GM19043 (cell line): ENCODE results near the gene MTARC2.

Experiments
- ATAC-seq: cut with Tn5 transposase; IDR thresholded peaks from one replicate; pipeline ENCODE4 v1.9.1; 2021; ENCODE audit warnings: low read depth; ENCODE audit not compliant: unreplicated experiment

The MTARC2 gene

GRCh38 chr1:220797044-220797443, 48.9 kb downstream of the MTARC2 start:
- no peak for ATAC-seq

DNA sequence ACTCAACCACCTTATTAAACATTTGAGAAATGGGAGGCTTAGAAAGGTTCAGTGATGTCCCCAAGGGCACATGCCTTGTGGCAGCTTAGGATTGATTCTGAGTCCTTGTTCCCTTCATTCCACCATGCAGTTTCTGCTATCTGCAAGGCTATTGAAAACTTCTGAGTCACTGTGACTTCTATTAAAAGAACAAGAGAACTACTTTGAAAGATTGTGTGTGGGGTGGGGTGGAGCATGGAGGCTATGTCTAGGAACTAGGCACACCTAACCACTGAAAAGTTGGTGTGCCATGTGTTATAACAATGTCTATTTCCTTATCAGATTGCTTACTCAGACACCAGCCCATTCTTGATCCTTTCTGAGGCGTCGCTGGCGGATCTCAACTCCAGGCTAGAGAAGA, 49.4 kb downstream of the MTARC2 start:
- ATAC-seq: no peak

- ATAC-seq: no peak
These were observed 50.2 kb downstream of the MTARC2 start for GRCh38 chr1:220798338-220798737.

DNA sequence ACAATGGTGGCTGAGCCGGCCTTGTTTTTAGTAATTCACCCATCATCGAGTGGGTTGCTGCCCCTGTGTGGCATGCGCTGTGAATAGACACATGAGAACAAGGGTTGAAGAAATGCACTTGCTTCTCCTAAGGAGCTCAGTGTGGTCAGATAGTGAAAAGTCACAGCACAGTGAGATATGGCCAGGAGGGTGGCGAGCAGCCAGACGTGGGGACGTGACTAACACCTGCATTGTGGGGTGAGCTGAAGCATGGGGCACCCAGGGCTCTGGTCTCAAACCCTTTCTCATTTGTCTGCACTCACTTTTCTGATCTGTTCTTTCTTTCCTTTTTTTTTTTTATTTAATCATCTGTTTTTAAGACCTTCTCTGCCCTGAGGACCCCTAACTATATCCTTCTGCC, 52.1 kb downstream of the MTARC2 start:
- ATAC-seq: no peak

GRCh38 chr1:220803401-220804201, 55.5 kb downstream of the MTARC2 start:
- no peak for ATAC-seq

DNA sequence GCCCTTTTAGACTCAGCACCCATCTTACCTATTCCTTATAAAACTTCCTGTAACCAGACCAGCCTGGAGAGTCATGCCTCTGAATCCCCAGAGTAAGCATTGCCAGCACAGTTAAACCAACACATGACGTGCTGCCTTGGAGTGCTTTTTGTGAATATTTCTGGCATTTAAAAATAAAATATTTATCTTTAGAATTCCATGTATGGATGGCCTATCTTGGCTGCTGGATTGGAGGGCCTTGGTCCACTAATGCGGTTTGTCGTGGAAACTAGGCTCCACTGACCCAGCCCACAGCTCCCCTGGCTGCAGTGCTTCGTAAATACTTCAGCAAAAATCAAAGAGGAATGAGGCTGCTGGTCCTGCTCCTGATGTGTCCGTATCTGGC, 56.1 kb downstream of the MTARC2 start:
- no peak for ATAC-seq

DNA sequence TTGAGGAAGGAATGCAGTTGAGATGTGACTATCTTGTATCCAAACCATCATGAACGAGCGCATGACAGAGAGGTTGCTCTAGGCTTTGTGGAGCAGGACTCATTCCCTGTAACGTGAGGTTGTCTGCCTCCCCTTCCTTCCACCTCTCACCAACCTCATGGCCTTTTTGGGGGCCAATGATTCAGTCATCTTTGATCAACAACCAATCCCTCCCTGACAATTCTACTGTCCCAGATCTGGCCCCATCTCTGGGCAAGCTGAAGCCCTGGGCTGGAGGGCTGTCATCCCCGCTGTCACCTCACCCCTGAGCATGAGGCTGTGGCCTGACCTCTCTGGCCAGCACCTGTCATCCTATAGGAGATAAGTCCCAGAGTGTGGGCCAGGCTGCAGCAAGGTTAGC, 58.3 kb downstream of the MTARC2 start:
- ATAC-seq: no peak

DNA sequence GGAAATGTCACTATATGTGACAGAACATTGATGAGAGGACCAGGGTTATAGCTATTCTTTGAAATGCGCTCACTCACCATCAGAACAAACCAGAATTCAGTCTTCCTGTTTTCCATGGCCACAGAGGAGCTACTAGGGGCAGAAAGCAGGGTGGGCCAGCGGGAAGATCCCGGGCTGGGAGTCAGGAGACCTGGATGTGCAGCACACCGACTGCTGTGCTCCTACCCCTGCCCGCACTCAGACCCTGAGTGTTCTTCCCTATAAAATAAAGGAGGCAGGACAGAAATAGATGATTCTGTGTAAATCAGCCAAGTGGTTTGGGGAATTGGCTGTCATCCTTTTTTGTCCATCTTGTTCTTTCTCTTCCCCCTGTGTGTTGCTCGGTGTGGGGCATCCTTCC, 59.6 kb downstream of the MTARC2 start:
- ATAC-seq: no peak

DNA sequence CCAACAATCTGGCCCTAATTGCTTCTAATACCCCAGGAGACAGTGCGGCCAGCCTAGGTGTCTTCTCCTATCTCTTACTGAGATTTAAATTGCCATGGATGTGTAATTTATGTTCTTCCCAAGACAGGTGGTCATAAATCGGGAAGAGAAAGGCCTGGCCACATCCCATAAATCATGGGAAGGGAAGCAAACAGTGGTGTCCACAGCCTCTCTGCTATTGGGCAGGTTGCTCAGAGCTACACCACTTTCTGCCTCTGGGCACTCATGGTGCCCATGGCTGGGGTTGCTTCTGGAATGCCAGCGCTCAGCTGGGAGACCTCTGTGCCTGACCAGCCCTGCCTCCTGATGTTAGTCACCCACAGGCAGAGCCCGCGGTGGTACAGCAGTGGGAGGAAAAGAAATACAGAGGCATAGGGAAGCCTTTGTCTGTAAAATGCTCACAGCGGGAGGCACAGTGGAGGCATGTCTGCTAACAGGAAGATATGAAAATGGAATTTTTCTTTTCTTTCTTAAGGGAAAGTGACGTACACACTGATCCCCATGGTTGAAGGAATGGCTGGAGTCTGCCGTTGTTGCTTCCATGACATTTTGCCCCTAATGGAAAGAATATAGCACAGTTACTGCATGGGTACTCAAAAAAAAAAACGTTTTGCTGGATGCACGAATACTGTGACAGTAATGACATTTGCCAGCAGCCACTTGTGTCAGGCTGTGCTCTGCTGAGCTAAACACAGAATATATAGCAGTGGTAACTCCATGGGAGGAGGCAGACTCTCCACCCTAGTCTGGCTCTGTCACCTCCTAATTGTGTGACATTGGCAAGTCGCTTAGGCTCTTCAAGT, 60.4 kb downstream of the MTARC2 start:
- no peak for ATAC-seq

DNA sequence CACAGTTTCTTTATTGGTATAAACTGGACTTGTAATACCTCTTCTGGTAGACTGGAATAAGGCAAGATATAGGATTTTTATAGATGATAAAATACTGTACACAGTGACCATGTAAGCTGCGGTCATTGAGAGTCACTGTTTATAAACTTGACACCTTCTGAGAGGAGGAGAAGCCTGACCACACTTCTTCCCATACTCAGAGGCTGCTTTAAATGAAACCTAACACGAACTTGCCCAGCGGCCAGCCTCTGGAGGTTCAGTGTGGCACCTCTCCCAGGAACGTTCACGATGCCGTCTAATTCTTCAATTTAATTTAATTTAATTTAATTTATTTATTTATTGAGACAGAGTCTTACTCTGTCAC, 61.0 kb downstream of the MTARC2 start:
- no peak for ATAC-seq

GRCh38 chr1:220809704-220810103, 61.6 kb downstream of the MTARC2 start:
- ATAC-seq: no peak

- ATAC-seq: peak; percentile 91
These were observed 62.1 kb downstream of the MTARC2 start for GRCh38 chr1:220810179-220810653.

DNA sequence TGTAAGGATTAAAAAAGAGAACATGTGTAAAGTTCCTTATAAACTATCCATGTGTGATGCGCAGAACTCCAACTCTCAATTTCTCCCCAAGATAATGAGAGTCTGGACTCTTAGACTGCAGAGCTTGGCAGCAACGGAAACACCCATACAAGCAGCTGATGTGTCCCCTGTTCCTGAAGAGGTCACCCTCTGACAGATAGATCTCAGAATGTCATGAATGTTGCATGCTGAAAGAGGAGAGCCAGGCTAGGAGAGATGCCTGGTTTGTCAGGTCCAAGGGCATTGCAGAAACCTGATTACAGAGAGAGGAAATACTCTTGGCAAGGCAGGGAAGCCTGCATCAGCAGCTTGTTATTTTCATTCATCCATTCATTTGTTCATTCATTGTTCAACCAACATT, 62.8 kb downstream of the MTARC2 start:
- no peak for ATAC-seq

DNA sequence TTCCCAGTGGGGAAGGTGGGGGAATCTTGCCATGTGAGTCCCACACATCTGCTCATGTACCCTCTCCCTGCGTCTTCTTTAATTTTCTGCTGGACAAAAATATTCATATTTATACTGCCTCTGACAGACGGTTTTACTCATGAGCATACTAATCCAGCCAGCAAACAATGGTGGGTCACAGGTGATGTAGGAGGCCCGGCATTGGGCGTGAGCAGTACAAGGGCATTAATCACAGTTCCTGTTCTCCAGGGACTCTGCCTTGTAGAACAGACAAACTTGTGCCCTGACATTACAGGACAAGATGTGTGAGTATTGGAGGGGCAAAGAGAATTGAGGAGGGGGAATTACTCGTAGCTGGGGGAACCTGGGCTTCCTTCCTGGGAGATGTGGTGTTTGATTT, 63.6 kb downstream of the MTARC2 start:
- no peak for ATAC-seq

GRCh38 chr1:220812308-220812707, 64.2 kb downstream of the MTARC2 start:
- ATAC-seq: no peak

DNA sequence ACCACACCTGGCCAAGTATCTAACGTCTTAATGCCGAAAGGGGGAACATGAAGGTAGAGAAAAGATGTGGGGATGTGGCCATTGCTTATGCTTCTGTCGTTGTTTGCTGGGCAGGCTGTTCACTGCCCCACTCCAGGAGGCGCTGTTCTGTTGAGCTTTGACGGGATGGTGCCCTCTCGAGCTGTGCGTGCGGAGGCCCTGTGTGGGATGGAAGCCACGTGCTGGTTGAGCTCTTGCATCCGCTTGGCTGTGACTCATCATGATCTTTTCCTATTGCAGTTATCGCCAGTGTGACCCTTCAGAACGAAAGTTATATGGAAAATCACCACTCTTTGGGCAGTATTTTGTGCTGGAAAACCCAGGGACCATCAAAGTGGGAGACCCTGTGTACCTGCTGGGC, 64.9 kb downstream of the MTARC2 start:
- ATAC-seq: no peak

DNA sequence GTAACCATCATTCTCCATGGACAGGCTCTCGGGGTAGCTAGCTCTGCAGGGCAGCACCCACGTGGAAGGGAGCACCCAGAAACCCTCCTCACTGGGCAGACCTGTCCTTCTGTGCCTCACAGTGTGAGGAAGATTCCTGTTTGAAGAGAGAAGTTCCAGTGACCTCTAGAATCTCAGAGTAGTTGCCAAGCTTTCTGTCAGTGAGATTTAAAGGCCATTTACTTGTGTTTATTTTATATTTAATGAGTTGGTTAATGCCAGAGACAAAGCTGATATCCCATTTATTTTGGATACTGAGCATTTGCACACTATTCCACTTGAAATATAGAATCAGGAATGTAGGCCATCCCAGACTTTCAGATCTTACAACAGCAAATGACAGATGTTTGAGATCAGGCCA, 67.3 kb downstream of the MTARC2 start:
- ATAC-seq: no peak

DNA sequence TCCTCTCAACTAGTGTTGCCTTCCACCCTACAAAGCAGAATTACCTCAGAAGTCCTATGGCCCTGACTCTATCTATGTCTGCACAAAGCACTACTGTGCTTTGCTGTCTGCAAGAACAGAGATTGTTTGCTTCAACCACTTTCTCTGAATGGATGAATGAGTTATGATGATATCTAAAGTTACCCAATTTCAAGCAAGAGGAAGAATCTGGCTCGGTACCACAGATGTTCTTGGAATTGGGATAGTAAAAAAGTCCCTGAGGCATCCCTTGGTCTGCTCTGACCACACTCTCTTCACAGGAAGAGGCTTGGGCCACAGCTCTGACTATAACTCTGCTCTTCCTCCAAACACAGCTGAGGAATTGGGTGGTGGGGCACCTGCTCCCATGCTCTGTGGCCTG, 69.8 kb downstream of the MTARC2 start:
- no peak for ATAC-seq

GRCh38 chr1:220818421-220819173, 70.5 kb downstream of the MTARC2 start:
- no peak for ATAC-seq

DNA sequence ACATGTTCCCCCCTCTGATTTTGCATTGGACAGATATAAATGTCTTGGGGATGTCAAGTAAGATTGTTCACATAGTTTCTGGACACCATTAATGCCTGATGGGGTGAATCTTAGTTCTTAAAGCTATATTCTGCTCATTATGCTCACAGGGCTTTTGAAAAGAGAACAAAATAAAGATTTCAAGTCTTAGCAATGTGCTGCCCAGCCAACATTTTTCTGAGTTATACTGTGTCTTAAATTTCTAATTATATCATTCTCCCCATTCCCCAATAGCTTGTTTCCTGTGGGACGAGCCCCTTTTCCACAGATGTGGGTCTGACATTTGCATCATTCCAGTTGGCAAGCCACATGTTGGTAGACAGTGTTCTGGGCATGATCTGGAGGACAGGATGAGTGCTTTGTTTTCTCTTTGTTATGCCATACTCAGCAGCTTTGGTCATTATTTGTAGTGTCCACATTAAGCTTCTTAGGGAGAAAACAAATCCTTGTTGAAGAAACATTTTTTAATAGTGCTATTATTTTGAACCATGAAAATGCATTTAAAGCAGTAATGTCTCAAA, 71.4 kb downstream of the MTARC2 start:
- no peak for ATAC-seq
